Psoas muscle (tissue), 8 donors: ENCODE data around the gene RNF181. TPM values are rescaled to one million over a fixed set of nuclear protein-coding genes. Genes with fewer than 3 reads are reported as not detected.

Experiments
- ATAC-seq, 4 donors: fragments of 200-7000 bp; cut with Tn5 transposase; one replicate each; pipeline ENCODE4 v1.9.1; 2020; ENCODE audit warnings: moderate library complexity in 3 of 4, mild to moderate bottlenecking in 2 of 4
- DNase-seq, 2 donors: peaks; one replicate each; pipeline ENCODE4 v3.0.0-alpha.2; 2020
- H3K27ac ChIP-seq: fragments of 200-600 bp; one replicate; pipeline ENCODE4 v1.8.0; 2022
- H3K27me3 ChIP-seq, 3 donors: fragments of 200-600 bp in 1 of 3; one replicate each; pipeline versions ENCODE4 v1.6.1 to v1.8.0; 2013 to 2022; ENCODE audit warnings: low read length in 2 of 3, mild to moderate bottlenecking in 2 of 3, moderate library complexity in 1 of 3; ENCODE audit not compliant: insufficient read depth in 3 of 3
- H3K36me3 ChIP-seq, 2 donors: fragments of 200-600 bp in 1 of 2; one replicate each; pipeline versions ENCODE4 v1.6.1 to v1.8.0; 2013 to 2022; ENCODE audit warnings: low read depth in 1 of 2, mild to moderate bottlenecking in 1 of 2, moderate library complexity in 1 of 2; ENCODE audit not compliant: insufficient read depth in 1 of 2
- H3K4me1 ChIP-seq: fragments of 200-600 bp; one replicate; pipeline ENCODE4 v1.8.0; 2022
- H3K4me3 ChIP-seq: fragments of 200-600 bp; one replicate; pipeline ENCODE4 v1.8.0; 2022; ENCODE audit warnings: mild to moderate bottlenecking
- H3K9me3 ChIP-seq: fragments of 200-600 bp; one replicate; pipeline ENCODE4 v1.8.0; 2022
- CTCF ChIP-seq: fragments of 200-600 bp; IDR thresholded peaks from one replicate; pipeline ENCODE4 v1.8.0; 2022; ENCODE audit warnings: antibody characterized with exemption
- WGBS, 3 donors: extraction: QIAGEN DNeasy Blood & Tissue Kit; methylation state at CpG; one replicate each; pipeline versions ENCODE4 v1.1.6 to v1.1.7; 2013; 5-methylcytosine and 5-hydroxymethylcytosine counted together
- intact Hi-C, 2 donors: fragments of 100-400 bp; cut with DNase I; formaldehyde crosslinking; loops; one replicate each; pipeline versions ENCODE4 v1.11.0 to v1.14.2; 2022
- polyA plus RNA-seq, 3 donors: library from polyadenylated mRNA; stranded (reverse); fragments of 200-250 nt; gene quantifications; one replicate each; pipeline ENCODE4 v1.2.3, GENCODE V29; 2013
- total RNA-seq, 4 donors: library from RNA; stranded (reverse); fragmentation: NEBNext Ultra II Directional in 2 of 4; extraction: Animal tissue kit (Norgen Biotek cat#: 25700) in 2 of 4; gene quantifications; one replicate each; pipeline versions ENCODE4 v1.2.1 to v1.2.4, GENCODE V29; 2021 to 2023
- donor health status: healthy with polysubstance abuse.
- donor health status: DM: no; HTN: no; CAD: no; lungs with moderate emphysema.
- donor health status: Bipolar disorder and iron deficiency.
- donor health status: healthy.
- donor health status: DM: yes; HTN: yes; CAD: no.
- donor health status: DM: no; HTN: no; CAD: no.
- donor health status: DM: no; HTN: no; CAD: no.
- donor health status: DM: yes; HTN: yes; CAD: no.

The RNF181 gene
- total and polyA plus RNA-seq, 7 donors, result 84.7 to 212 (median 107) TPM

DNA sequence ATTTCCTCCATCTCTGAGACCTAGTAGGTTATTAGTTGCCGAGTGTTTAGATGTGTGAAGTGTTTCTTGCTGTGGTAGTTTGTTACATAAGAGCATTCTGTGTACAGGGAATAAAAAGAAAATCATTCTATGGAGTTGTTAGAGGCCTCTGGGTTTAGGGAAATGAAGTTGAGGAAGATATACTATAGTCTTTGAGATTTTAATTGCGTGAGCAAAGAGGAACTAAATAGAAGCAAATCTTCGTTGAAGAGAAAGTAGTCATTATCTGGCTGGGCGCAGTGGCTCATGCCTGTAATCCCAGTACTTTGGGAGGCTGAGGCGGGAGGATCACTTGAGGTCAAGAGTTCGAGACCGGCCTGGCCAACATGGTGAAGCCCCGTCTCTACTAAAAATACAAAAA is 39.5 kb downstream of the RNF181 start:
- ATAC-seq, result no peak
- no peak overlapping the region for H3K4me3 ChIP-seq
- no peak overlapping the region for H3K27ac ChIP-seq
- no peak for TF ChIP-seq CTCF
- no peaks in the 10 kb centered on the region for H3K27me3 ChIP-seq
- H3K36me3 ChIP-seq, result peaks cover 22 to 96% of the 10 kb centered on the region in 2 donors
- no peak for DNase-seq
- H3K4me1 ChIP-seq, result no peaks in the 10 kb centered on the region
- intact Hi-C loops, result loop anchor here (5.0 kb wide), 2 partner anchors 72 to 177 kb away; no protein-coding TSS in a partner anchor
- H3K9me3 ChIP-seq, result no peaks in the 10 kb centered on the region
- WGBS, 3 donors, result 85 to 92% (median 86%) methylated on average over 8 of the region's 8 CpGs

GRCh38 chr2:85635636-85636035 is 40.1 kb downstream of the RNF181 start:
- no peak for TF ChIP-seq CTCF
- 58 to 76% (median 60%) methylated on average over 4 of the region's 4 CpGs for WGBS, 3 donors
- no peaks in the 10 kb centered on the region for H3K4me1 ChIP-seq
- no peaks in the 10 kb centered on the region for H3K27me3 ChIP-seq
- no peak for DNase-seq
- H3K27ac ChIP-seq, result no peak overlapping the region
- H3K9me3 ChIP-seq, result no peaks in the 10 kb centered on the region
- ATAC-seq, result no peak
- peaks cover 21 to 96% of the 10 kb centered on the region in 2 donors for H3K36me3 ChIP-seq
- no peak overlapping the region for H3K4me3 ChIP-seq
- intact Hi-C loops, result loop anchor here (1.0 to 5.0 kb wide), 3 partner anchors 72 to 181 kb away; no protein-coding TSS in a partner anchor

DNA sequence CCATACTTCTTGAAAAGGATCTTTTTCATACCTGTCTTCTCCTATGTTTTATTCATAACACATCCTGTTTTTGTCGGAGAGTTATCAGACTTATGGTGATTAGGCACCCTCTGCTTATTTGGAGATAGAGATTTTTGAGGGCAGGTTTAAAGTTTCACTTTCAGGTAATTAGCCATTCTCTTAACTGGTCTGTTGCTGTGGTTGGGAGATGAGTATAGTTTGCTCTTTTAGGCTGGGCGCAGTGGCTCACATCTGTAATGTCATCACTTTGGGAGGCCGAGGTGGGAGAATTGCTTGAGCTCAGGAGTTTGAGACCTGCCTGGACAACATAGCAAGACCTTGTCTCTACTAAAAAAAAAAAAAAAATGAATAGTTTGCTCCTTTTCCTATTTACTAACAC is 47.2 kb downstream of the RNF181 start:
- Histone ChIP-seq H3K4me3 (no peak overlapping the region), H3K27ac (no peak overlapping the region), H3K9me3 (no peaks in the 10 kb centered on the region), H3K4me1 (no peaks in the 10 kb centered on the region), H3K27me3 (no peaks in the 10 kb centered on the region), H3K36me3 (peaks cover 15 to 100% of the 10 kb centered on the region in 2 donors)
- WGBS, 3 donors, result 81 to 99% (median 93%) methylated on average over 3 of the region's 3 CpGs
- DNase-seq, result no peak
- intact Hi-C loops, result loop anchor here (5.0 kb wide), 2 partner anchors 70 to 645 kb away; no protein-coding TSS in a partner anchor
- no peak for ATAC-seq
- no peak for TF ChIP-seq CTCF

- 41 to 59% (median 43%) methylated on average over 8 of the region's 8 CpGs for WGBS, 3 donors
- Histone ChIP-seq H3K4me3 (no peak overlapping the region), H3K9me3 (no peaks in the 10 kb centered on the region), H3K36me3 (peaks cover 24 to 100% of the 10 kb centered on the region in 2 donors), H3K4me1 (no peaks in the 10 kb centered on the region), H3K27ac (peak overlapping the region; percentile 66), H3K27me3 (no peaks in the 10 kb centered on the region)
- TF ChIP-seq CTCF, result no peak
- ATAC-seq (peak; percentile 94 to 99 (median 96)), DNase-seq (peak; percentile 45 to 76)
- intact Hi-C loops, result loop anchor here (5.0 kb wide), 2 partner anchors 67 to 642 kb away; no protein-coding TSS in a partner anchor
Observed at GRCh38 chr2:85644909-85645308, 49.4 kb downstream of the RNF181 start.

- no peak for TF ChIP-seq CTCF
- Histone ChIP-seq H3K27ac (no peak overlapping the region), H3K9me3 (no peaks in the 10 kb centered on the region), H3K27me3 (no peaks in the 10 kb centered on the region), H3K4me3 (no peak overlapping the region), H3K4me1 (no peaks in the 10 kb centered on the region), H3K36me3 (peaks cover 24 to 100% of the 10 kb centered on the region in 2 donors)
- DNase-seq, result no peak
- intact Hi-C loops, result no loop called here
- WGBS, 3 donors, result 94 to 95% (median 95%) methylated on average over 2 of the region's 2 CpGs
- ATAC-seq, result no peak
Observed at GRCh38 chr2:85646166-85646565, 50.6 kb downstream of the RNF181 start.
